ENCODE data around the gene ETV6. TPM values are rescaled to one million over a fixed set of nuclear protein-coding genes. Genes with fewer than 3 reads are reported as not detected.
A peak's percentile ranks its signal among the peaks of the same experiment; 100 is the strongest.

ETV6 gene
- total RNA-seq, 1 experiment from 2014 or later, result 89.1 TPM

- intact Hi-C loops (cut with micrococcal nuclease; ENCODE audit: unreplicated experiment), result no loop called here
- CTCF ChIA-PET, result no interaction called here
- Mint-ChIP-seq H3K4me3 (ENCODE audit: low read depth, unreplicated experiment) (no peak overlapping the region), H3K36me3 (ENCODE audit: insufficient read depth, unreplicated experiment) (peaks cover 12% of the 10 kb centered on the region), H3K27ac (ENCODE audit: unreplicated experiment) (no peak overlapping the region), H3K27me3 (ENCODE audit: unreplicated experiment) (no peaks in the 10 kb centered on the region), H3K4me1 (ENCODE audit: low read depth, unreplicated experiment) (peaks cover 73% of the 10 kb centered on the region), H3K9me3 (ENCODE audit: low read depth, unreplicated experiment) (no peaks in the 10 kb centered on the region)
- no peak for DNase-seq
- no peak for TF ChIP-seq CTCF (IDR thresholded peaks at IDR 0.05; ENCODE audit: unreplicated experiment)
- BruUV-seq (replicated peaks), result no TSS peak
These were observed 90.6 kb downstream of the ETV6 start for GRCh38 chr12:11739980-11740577.

- Mint-ChIP-seq H3K27ac (ENCODE audit: unreplicated experiment) (no peak overlapping the region), H3K4me3 (ENCODE audit: low read depth, unreplicated experiment) (no peak overlapping the region), H3K36me3 (ENCODE audit: insufficient read depth, unreplicated experiment) (peaks cover 12% of the 10 kb centered on the region), H3K4me1 (ENCODE audit: low read depth, unreplicated experiment) (peaks cover 80% of the 10 kb centered on the region), H3K9me3 (ENCODE audit: low read depth, unreplicated experiment) (no peaks in the 10 kb centered on the region), H3K27me3 (ENCODE audit: unreplicated experiment) (no peaks in the 10 kb centered on the region)
- no TSS peak for BruUV-seq (replicated peaks)
- no peak for DNase-seq
- intact Hi-C loops (cut with micrococcal nuclease; ENCODE audit: unreplicated experiment), result no loop called here
- TF ChIP-seq CTCF (IDR thresholded peaks at IDR 0.05; ENCODE audit: unreplicated experiment), result no peak
- CTCF ChIA-PET, result interaction anchor here (1.3 kb wide), 1 partner anchor 14 kb away, joined by 3 read pairs; no protein-coding TSS in a partner anchor
These were observed 92.1 kb downstream of the ETV6 start for GRCh38 chr12:11741434-11742092.

DNA sequence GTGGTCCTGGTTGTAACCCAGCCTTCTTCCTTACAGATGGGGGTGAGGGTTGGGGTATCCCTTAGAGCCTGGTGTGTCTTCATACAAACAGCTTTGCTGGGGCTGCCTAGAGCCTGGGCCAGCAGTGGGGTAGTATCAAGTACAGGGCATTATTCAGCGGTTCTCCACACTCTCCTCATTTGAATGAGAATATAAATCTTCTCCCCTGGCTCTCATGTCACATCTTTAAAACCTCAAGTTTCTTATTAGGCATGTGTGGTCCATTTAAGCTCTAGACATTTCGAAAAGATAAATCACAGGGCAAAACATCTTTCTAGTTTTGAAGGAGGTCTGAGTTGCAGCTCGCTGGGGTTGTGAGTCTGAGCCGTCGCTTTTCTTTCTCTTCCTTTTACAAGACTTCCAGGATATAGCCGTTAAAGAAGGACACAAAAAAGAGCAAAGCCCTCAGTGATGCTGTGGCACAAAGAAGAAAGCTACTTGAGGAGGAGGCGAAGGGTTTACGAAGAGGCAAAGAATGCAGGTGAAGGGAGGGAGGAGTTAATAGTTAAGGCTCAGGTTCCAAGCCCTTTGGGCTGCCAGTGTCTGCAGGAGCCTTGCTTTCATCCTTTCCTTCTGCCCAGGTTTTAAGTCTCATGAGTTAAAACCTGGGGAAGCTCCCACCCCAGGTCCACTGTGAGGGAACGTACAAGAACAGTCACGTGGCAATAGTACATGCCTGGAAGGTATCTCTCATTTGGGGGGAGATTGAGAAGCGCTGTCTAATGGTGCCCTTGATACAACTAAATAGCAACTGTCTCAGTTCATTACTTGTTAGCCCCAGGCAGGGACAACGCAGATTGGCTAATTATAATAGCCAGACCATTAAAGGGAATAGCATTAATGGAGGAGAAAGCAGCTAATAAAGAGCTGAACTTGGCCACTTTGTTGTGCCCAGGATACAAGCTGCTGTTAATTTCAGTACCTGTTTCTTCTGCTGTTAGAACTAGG lies 94.2 kb downstream of the ETV6 start:
- DNase-seq, result no peak
- Mint-ChIP-seq H3K27me3 (ENCODE audit: unreplicated experiment) (no peaks in the 10 kb centered on the region), H3K4me1 (ENCODE audit: low read depth, unreplicated experiment) (peaks cover 75% of the 10 kb centered on the region), H3K9me3 (ENCODE audit: low read depth, unreplicated experiment) (no peaks in the 10 kb centered on the region), H3K27ac (ENCODE audit: unreplicated experiment) (peak overlapping the region; percentile 91), H3K4me3 (ENCODE audit: low read depth, unreplicated experiment) (no peak overlapping the region), H3K36me3 (ENCODE audit: insufficient read depth, unreplicated experiment) (peaks cover 8% of the 10 kb centered on the region)
- BruUV-seq (replicated peaks), result no TSS peak
- TF ChIP-seq CTCF (IDR thresholded peaks at IDR 0.05; ENCODE audit: unreplicated experiment), result no peak
- intact Hi-C loops (cut with micrococcal nuclease; ENCODE audit: unreplicated experiment), result no loop called here
- CTCF ChIA-PET, result interaction anchor here (0.7 to 0.8 kb wide), 2 partner anchors 11 to 48 kb away, joined by 3 read pairs; no protein-coding TSS in a partner anchor

DNA sequence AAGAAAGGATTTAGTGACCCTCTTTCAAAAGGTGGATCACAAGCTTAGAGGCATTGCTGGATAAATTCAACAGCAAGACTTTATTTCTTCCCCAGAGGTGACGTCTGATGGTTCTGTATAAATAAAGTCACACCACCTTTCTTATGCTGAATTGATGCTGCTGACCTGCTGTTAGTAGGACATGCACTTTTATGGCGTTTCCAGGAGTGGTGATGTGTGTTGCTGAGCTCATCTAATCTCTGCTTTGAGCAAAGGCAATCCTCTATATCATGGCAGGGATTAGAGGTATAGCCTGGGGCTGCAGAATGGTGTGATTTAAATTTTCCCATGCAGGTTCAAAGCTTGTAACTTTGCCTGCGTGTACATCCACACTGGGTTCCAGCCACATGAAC lies 94.9 kb downstream of the ETV6 start:
- DNase-seq, result no peak
- no peak for TF ChIP-seq CTCF (IDR thresholded peaks at IDR 0.05; ENCODE audit: unreplicated experiment)
- Mint-ChIP-seq H3K36me3 (ENCODE audit: insufficient read depth, unreplicated experiment) (peaks cover 11% of the 10 kb centered on the region), H3K27ac (ENCODE audit: unreplicated experiment) (peak overlapping the region; percentile 91), H3K9me3 (ENCODE audit: low read depth, unreplicated experiment) (no peaks in the 10 kb centered on the region), H3K4me1 (ENCODE audit: low read depth, unreplicated experiment) (peaks cover 78% of the 10 kb centered on the region), H3K27me3 (ENCODE audit: unreplicated experiment) (no peaks in the 10 kb centered on the region), H3K4me3 (ENCODE audit: low read depth, unreplicated experiment) (no peak overlapping the region)
- CTCF ChIA-PET, result interaction anchor here (0.7 to 0.8 kb wide), 2 partner anchors 12 to 47 kb away, joined by 3 read pairs; no protein-coding TSS in a partner anchor
- no TSS peak for BruUV-seq (replicated peaks)
- intact Hi-C loops (cut with micrococcal nuclease; ENCODE audit: unreplicated experiment), result no loop called here

All from Calu3 (cell line).